ENCODE results near the gene TMEM63C. TPM values are rescaled to one million over a fixed set of nuclear protein-coding genes. Genes with fewer than 3 reads are reported as not detected.

The TMEM63C gene
- total and polyA plus RNA-seq, 2 donors (not counting 3 experiments of a cell fraction or from before 2014, with no cell fraction given) = not detected

DNA sequence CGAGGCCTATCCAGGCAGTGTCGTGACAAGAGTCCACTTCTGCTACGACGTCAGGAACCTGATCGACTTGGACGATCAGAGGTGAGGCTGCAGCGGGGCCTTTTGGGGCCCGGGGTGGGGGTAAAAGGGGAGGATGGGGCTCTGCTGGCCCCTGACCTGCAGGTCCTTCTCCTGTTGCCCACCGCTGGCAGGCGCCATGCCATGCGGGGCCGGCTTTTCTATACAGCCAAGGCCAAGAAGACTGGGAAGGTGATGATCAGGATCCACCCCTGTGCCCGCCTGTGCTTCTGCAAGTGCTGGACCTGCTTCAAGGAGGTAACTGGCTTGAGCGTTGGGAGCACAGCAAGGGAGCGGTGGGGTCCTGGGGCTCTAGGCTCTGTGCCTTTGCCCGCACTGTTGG, 57.8 kb downstream of the TMEM63C start:
- no peak for FAIRE-seq
- BruUV-seq (replicated peaks) = no TSS peak
- dilution Hi-C loops (cut with MboI; ENCODE audit: extremely low pct_ligation_motif_present, low sequenced_read_pairs) = no loop called here

More for the DNA sequence above, 57.8 kb downstream of the TMEM63C start:
- Histone ChIP-seq H3K36me3 (ENCODE audit: control insufficient read depth in 2 of 2, extremely low read depth in 1 of 2, insufficient read depth in 2 of 2, low read length in 2 of 2) (no peaks in the 10 kb centered on the region), H3K79me2 (ENCODE audit: control insufficient read depth, insufficient read depth, low read length) (no peaks in the 10 kb centered on the region), H3K9me1 (replicated peaks; ENCODE audit: control insufficient read depth, extremely low read depth, insufficient read depth, low read length) (no peaks in the 10 kb centered on the region), H3K27me3 (ENCODE audit: control insufficient read depth in 2 of 2, insufficient read depth in 2 of 2, low read length in 2 of 2) (no peaks in the 10 kb centered on the region), H3K27ac (ENCODE audit: insufficient read depth, low read depth, low read length) (no peak overlapping the region), H4K20me1 (replicated peaks; ENCODE audit: control insufficient read depth, extremely low read depth, insufficient read depth, low read length) (no peaks in the 10 kb centered on the region), H3K4me1 (ENCODE audit: control insufficient read depth, extremely low read depth, insufficient read depth, low read length) (no peaks in the 10 kb centered on the region), H2AFZ (ENCODE audit: low read depth, low read length) (no peak overlapping the region), H3K9me3 (replicated peaks; ENCODE audit: control insufficient read depth, insufficient read depth, low read length) (no peaks in the 10 kb centered on the region), H3K4me3 (replicated peaks in 1 of 3; ENCODE audit: insufficient read depth in 1 of 3, low read depth in 1 of 3, low read length in 3 of 3) (no peak overlapping the region), H3K4me2 (ENCODE audit: insufficient read depth, low read length) (no peak overlapping the region), H3K9ac (replicated peaks; ENCODE audit: extremely low read depth, insufficient read depth, low read length) (no peak overlapping the region)
- ChIA-PET POLR2A (no interaction called here), CTCF (interaction anchor here (1.0 to 1.2 kb wide), 2 partner anchors 26 to 88 kb away, joined by 4 to 6 read pairs; no protein-coding TSS in a partner anchor)
- no peak for DNase-seq (ENCODE audit: low read depth, low spot score)
- intact Hi-C loops (cut with micrococcal nuclease) = no loop called here
- no peak for TF ChIP-seq POLR2AphosphoS5 (IDR thresholded peaks at IDR 0.05; ENCODE audit: insufficient read depth, low read depth, low read length)
- TF ChIP-seq, protein P1, sequence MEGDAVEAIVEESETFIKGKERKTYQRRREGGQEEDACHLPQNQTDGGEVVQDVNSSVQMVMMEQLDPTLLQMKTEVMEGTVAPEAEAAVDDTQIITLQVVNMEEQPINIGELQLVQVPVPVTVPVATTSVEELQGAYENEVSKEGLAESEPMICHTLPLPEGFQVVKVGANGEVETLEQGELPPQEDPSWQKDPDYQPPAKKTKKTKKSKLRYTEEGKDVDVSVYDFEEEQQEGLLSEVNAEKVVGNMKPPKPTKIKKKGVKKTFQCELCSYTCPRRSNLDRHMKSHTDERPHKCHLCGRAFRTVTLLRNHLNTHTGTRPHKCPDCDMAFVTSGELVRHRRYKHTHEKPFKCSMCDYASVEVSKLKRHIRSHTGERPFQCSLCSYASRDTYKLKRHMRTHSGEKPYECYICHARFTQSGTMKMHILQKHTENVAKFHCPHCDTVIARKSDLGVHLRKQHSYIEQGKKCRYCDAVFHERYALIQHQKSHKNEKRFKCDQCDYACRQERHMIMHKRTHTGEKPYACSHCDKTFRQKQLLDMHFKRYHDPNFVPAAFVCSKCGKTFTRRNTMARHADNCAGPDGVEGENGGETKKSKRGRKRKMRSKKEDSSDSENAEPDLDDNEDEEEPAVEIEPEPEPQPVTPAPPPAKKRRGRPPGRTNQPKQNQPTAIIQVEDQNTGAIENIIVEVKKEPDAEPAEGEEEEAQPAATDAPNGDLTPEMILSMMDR (IDR thresholded peaks at IDR 0.05; ENCODE audit: extremely low read depth in 1 of 2, insufficient read depth in 1 of 2, low read depth in 1 of 2, low read length in 2 of 2) = no peak
- TF ChIP-seq JUN (IDR thresholded peaks at IDR 0.05; ENCODE audit: borderline replicate concordance, insufficient read depth, insufficient read length, low read depth) = no peak
- TF ChIP-seq FOS (IDR thresholded peaks at IDR 0.05; ENCODE audit: borderline replicate concordance, insufficient read depth, low read length) = no peak
- TF ChIP-seq GATA2 (IDR thresholded peaks at IDR 0.05; ENCODE audit: insufficient read depth, insufficient read length, low read depth, low read length) = no peak
- TF ChIP-seq POLR2A (IDR thresholded peaks at IDR 0.05; ENCODE audit: low read depth, low read length) = no peak
- TF ChIP-seq MYC (IDR thresholded peaks at IDR 0.05; ENCODE audit: low read depth, low read length) = no peak
